C4-2B (cell line): Measurements from ENCODE around the gene CDYL.

Experiments used
- H3K27ac ChIP-seq: fragments of 450-650 bp; 2 replicates; pipeline ENCODE4 v1.5.1; 2017
- ZFX ChIP-seq: fragments of 450-650 bp; IDR thresholded peaks from 2 replicates; pipeline ENCODE4 v1.6.1; 2017
- TF ChIP-seq, protein P1 (sequence below): fragments of 450-650 bp; conservative IDR thresholded peaks from 2 replicates; pipeline ENCODE4 v1.5.1; 2017; ENCODE audit warnings: mild to moderate bottlenecking

Gene CDYL

DNA sequence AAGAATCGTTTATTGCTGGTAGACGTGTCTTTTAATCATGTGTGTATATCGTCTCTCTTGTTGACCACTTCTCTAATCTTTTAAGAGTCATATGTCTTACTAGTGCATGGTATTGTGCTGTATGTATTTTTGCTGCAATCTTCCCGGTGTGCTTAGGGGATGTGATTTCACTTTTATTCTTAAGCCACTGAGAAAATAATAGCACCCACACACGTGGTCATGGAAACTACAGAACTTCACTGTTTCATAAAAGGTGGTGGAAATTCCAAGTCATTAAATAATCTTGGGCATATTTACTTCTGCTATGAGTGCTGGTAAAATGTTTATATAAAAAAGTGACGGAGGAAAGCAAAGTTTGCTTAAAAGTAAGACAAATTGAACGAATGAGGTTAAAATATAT, 3.0 kb upstream of the CDYL start:
- no peak overlapping the region for H3K27ac ChIP-seq
- TF ChIP-seq, protein P1, sequence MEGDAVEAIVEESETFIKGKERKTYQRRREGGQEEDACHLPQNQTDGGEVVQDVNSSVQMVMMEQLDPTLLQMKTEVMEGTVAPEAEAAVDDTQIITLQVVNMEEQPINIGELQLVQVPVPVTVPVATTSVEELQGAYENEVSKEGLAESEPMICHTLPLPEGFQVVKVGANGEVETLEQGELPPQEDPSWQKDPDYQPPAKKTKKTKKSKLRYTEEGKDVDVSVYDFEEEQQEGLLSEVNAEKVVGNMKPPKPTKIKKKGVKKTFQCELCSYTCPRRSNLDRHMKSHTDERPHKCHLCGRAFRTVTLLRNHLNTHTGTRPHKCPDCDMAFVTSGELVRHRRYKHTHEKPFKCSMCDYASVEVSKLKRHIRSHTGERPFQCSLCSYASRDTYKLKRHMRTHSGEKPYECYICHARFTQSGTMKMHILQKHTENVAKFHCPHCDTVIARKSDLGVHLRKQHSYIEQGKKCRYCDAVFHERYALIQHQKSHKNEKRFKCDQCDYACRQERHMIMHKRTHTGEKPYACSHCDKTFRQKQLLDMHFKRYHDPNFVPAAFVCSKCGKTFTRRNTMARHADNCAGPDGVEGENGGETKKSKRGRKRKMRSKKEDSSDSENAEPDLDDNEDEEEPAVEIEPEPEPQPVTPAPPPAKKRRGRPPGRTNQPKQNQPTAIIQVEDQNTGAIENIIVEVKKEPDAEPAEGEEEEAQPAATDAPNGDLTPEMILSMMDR: no peak
- TF ChIP-seq ZFX: no peak

DNA sequence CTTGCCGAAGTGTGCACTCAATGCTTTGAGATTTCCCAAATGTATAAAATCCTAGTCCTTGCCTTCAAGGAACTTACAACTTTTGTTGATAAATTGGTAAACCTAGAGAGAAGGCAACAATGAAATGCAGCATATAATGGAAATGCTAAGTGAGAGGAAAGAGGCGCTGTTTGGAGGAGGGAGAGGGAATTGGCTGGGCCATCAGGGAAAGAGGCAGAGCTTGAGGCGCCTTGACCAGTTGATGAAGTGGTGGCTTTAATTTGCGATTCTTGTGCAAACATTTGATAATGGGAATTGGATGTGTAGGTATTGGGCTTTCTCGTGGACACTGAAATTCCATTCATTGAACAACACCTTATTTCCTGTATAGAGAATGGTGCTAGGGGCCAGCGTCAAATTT, 1.9 kb upstream of the CDYL start:
- no peak for TF ChIP-seq ZFX
- TF ChIP-seq, protein P1: no peak
- H3K27ac ChIP-seq: no peak overlapping the region

DNA sequence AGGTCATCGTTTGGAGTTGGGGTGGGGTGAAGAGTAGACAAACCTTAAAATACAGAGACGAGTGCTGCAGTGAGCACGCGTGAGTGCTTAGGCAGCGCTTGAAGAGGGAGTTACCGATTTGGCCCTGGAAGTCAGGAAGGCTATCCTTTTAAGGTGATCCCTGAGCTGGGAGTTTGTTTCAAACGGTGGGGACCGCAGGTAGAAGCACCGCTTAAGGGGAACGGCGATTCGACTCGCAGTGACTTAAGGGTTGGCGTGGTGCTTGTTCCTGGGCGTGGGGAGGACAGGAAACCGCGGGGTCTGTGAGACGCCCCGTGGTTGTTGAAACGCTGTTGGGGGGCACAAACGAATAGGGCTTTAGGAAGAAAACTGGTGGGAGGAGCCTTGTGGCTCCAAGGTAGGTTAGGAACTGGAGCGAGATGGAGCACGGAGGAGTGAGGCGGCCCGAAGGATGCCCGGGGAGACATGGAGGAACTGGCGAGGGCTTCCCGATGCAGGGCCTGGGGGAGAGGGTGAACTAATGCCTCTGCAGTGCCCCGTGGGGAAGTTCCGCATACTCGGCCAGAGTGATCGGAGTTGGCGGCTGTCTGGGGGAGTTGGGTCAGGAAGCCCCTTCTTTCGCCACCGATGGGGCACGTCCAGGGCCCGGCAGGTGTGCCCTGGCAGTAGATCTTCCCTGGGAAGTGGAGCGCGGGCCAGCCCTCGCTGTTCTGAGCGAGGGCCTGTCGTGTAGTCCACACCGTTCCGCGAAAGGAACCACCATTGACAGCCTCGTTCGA, 1.3 kb upstream of the CDYL start:
- no peak overlapping the region for H3K27ac ChIP-seq
- TF ChIP-seq ZFX: no peak
- TF ChIP-seq, protein P1: no peak

DNA sequence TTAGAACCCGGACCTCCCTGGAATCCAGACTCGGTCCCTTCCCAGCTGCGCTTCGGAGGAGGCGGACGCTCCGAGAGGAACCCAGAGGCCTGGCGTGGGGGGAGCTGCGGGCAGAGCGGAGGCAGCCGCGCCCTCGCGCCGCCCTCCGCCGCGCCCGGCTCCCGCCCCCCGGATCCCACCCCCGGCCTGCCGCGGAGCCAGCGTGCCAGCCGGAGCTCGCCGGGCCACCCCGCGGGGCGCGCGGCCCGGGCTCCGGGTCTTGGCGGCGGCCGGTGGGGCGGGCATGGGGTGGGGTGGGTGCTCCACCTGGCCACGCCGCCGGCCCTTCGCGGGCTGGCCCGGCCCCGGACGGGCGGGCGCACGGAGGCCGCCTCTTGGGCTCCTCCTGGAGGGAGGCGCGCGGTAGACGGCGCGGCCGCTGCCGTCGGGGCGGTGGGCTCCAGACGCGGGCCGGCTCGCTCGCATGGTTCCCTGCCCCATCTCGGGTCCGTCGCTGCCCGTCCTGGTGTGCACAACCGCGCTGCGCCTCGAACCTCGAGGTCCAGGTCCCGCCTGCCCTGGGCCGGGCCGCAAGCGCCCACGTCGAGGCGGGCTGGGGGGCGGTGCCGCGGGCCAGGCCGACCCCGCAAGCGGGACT, 592 bp upstream of the CDYL start:
- peak overlapping the region; percentile 88; the same call in 1 of the 2 replicates for H3K27ac ChIP-seq
- no peak for TF ChIP-seq ZFX
- TF ChIP-seq, protein P1: no peak

DNA sequence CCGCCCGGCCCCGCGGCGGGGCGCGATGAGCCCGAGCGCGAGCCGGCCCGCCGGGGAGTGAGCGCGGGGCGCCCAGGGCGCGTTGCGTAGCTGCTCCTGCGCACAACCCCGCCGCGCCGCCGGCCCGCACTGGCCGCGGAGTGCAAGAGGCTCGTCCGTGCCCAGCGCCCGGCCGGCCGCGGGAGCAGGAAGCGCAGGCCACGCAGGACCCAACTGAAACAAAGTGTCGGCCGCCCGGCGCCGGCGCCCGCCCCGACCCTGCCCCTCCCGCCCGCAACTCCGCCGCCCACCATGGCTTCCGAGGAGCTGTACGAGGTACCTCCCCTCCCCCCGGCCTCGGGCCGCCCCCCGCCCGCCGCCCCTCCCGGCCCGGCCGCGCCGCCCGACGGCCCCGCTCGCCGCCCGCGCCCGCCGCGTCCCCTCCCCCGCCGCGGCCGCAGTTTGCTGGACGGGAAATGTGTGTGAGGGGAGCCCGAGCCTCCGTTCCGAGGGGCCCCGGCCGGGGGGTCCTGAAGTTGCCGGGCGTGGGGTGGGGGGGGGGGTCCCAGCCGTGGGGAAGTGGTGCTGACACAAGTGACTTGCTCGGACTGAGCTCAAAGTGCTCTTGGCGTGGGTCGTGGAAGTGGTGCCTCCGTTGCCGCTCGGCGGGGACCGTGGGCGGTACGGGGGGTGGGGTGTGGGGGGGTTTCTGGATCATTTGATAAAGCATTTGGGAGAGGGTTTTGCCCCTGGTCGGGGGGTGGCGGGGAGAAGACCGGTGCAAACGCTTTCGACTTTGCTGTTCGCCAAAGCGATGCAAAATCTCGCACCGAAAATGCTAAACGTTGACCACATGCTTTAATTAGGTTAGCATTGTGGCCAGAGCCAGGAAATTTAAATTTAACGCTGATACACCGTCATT, 539 bp downstream of the CDYL start:
- H3K27ac ChIP-seq: peak overlapping the region; percentile 88
- TF ChIP-seq, protein P1: no peak
- TF ChIP-seq ZFX: peak; percentile 70

DNA sequence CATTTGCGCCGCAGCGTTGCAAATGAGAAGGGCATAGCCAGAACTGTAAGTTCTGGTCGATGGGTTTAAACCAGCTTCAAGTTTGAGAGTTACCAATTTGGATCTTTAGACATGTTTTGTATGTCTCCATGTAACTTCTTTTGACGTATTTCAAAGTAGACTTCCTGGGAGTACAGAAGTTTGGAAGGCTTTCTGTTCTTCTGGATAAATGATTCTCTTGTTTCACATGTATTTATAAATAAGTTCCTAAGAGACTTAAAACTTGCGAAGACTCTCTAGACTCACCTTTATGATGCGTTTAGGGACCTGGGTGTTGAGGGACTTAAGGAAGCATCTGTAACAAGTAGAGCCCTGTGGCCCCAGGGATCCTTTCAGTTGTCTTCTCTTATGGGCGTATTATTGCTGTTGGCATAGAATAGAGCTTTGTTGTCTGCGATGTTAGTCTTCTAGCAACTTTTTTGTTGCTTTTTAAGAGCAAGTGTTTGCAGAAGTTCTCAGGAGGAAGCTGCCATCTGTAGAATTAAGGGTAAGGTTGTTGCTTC, 1.3 kb downstream of the CDYL start:
- peak overlapping the region; percentile 88 for H3K27ac ChIP-seq
- no peak for TF ChIP-seq ZFX
- TF ChIP-seq, protein P1: no peak
